GM12864 (cell line): ENCODE data around the gene DNAJC4.

Source experiments
- DNase-seq: peaks from one replicate; pipeline ENCODE4 v3.0.0-alpha.2; 2011; ENCODE audit warnings: low read depth
- H3K4me3 ChIP-seq: 2 replicates; pipeline ENCODE4 v1.5.1; 2011; ENCODE audit warnings: mild to moderate bottlenecking, low read depth, low read length, control low read depth
- TF ChIP-seq, protein P1 (sequence below): IDR thresholded peaks from 2 replicates; pipeline ENCODE4 v1.5.1; 2011; ENCODE audit warnings: low read depth, mild to moderate bottlenecking, moderate library complexity, low read length, control low read depth, inconsistent platforms; ENCODE audit errors: missing control alignments

DNAJC4 gene

DNA sequence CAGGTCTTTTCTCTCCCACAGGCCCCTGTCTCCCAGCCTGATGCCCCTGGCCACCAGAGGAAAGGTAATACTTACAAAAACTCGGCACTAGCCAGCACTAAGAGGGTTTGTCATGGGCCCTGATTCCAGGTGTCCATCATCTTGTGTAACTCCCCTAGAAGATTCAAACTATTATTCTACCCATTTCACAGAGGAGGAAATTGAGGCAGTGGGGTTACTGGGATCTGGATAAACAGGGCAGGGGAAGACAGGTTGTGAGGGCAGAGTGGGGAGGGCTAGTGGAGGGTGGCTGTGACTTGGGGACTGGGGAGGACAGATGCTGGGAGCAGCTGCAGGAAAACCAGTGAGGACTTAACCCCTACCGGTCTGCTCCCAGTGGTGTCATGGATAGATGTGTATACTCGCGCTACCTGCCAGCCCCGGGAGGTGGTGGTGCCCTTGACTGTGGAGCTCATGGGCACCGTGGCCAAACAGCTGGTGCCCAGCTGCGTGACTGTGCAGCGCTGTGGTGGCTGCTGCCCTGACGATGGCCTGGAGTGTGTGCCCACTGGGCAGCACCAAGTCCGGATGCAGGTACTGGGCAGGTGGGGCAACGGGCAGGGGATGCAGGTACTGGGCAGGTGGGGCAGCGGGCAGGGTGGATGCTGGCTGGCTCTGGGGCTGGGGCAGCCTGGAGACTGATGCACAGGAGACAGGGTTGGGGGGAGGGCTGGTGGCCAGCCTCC, 5.3 kb downstream of the DNAJC4 start:
- TF ChIP-seq, protein P1, sequence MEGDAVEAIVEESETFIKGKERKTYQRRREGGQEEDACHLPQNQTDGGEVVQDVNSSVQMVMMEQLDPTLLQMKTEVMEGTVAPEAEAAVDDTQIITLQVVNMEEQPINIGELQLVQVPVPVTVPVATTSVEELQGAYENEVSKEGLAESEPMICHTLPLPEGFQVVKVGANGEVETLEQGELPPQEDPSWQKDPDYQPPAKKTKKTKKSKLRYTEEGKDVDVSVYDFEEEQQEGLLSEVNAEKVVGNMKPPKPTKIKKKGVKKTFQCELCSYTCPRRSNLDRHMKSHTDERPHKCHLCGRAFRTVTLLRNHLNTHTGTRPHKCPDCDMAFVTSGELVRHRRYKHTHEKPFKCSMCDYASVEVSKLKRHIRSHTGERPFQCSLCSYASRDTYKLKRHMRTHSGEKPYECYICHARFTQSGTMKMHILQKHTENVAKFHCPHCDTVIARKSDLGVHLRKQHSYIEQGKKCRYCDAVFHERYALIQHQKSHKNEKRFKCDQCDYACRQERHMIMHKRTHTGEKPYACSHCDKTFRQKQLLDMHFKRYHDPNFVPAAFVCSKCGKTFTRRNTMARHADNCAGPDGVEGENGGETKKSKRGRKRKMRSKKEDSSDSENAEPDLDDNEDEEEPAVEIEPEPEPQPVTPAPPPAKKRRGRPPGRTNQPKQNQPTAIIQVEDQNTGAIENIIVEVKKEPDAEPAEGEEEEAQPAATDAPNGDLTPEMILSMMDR = no peak
- DNase-seq = no peak
- peak overlapping the region; percentile 63 for H3K4me3 ChIP-seq

DNA sequence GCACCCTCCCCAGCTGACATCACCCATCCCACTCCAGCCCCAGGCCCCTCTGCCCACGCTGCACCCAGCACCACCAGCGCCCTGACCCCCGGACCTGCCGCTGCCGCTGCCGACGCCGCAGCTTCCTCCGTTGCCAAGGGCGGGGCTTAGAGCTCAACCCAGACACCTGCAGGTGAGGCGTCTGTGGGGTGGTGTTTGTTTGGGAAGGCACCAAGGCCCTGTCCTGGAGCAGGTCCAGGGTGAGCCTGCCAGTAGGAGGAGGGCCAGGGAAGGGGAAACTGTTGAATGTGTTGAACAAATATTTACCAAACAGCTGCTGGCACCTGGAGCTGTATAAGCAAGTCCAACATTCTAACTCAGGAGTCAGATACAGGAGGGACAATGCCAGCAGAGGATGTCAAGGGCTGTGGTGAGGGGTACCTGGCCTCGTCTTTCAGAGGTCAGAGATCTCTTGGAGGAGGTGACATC, 7.2 kb downstream of the DNAJC4 start:
- no peak for DNase-seq
- TF ChIP-seq, protein P1 = no peak

DNA sequence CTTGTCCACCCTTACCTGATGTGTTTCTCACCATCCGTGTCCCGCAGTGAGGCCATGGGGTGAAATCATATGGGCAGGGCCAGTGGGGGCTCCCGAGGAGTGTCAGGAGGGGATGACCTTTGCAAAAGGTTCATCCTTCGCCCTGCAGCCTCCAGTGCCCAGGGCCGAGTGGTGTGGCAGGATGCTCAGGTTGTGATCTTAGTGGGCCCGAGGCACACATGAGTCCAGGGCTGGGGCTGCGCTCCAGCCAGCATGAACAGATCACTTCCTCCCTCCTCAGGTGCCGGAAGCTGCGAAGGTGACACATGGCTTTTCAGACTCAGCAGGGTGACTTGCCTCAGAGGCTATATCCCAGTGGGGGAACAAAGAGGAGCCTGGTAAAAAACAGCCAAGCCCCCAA, 7.7 kb downstream of the DNAJC4 start:
- TF ChIP-seq, protein P1 = no peak

More for the DNA sequence above, 7.2 kb downstream of the DNAJC4 start:
- no peak overlapping the region for H3K4me3 ChIP-seq

DNA sequence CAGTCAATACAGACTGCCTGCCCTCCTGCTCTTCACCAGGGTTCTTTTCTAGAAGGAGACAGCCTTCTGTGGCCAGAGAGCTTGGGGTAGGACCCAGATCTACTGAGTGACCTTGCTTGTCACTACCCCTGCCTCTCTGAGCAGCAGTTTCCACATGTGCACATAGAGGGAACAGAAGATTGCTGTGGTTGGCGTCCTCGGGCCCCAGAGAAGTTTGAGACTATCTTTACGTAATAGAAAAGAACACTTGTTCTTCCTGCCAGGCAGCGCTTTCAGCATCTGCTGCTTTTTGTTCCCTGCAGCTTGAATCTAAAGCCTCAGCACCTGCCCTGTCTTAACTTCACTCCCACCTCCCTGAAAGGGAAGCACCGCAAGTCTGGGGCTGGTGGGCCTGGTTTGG, 8.7 kb downstream of the DNAJC4 start:
- TF ChIP-seq, protein P1 = no peak
- H3K4me3 ChIP-seq = no peak overlapping the region
- DNase-seq = no peak

More for the DNA sequence above, 7.7 kb downstream of the DNAJC4 start:
- DNase-seq = no peak
- H3K4me3 ChIP-seq = no peak overlapping the region

DNA sequence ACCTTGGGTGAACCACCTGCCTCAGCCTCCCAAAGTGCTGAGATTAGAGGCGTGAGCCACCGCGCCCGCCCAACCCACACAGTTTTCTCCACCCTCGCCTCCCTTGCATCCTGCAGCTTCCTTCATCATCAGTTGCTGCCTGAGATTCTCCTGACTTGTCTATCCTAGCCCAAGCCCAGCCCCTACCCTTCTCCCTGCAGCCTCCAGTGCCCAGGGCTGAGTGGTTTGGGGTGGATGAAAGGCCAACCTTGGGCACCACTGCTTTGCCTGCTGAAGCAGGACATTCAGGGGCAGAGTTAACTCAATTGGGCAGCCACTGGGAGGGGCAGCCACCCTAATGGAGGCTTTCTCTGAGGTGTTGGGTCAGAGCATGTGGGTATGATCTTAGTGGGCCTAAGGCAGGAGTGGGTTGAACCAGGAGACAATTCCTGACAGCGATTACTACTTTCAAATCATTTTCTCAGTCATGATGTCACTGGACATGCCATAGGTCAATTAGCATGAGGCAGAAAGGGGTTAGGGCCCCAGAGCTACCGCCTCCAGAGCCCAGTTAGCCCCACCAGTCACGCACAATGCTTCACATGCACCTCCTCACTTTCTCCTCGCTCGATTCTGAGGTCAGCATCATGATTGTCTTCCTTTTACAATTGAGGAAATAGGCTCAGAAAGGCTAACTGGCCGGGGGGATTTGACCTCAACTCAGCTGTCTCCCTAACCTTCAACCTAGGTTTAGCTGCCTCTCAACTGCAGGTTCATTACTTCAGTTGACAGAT, 9.5 kb downstream of the DNAJC4 start:
- peak overlapping the region; percentile 94 for H3K4me3 ChIP-seq

DNA sequence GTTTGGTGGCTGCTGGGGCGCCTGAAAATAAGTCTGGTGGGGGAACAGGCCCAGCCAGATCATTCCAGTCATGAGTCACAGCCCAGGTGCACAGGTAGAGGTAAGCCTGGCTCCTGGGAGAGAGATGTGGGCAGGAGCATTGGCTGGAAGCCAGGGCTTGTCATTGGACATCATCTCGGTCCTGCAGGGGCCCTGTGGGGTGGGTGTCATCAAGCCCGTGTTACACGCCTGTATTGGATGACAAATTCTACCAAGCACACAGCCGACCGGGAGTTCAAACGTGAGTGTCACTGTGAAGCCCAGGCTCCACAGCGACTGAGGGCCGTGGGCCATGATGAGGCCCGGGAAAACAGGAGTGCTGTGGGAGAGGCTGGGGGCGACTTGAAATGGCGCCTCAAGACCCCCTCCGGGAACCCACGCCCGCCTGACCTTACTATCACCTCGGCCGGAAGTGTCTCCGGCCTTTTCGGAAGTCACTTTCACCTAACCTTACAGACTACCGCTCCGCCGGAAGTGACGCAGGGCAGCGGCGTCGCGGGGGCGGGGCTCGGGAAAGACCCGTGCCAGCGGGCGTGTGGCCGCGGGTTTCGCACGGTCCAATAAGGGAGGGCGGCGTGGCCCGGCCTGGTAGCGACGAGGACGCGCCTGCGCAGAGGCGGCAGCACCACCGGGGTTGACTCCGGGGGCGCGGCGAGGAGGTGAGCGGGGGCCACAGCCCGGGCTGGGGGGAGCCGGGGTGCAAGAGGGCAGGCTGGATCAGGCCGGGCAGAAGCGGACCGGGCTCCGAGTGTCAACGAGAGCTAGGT, 10.3 kb downstream of the DNAJC4 start, which contains the start of gene FKBP2:
Gene FKBP2, plus strand, starts transcription at position 661 of the 806 bp plus-strand sequence. CDS start 1,293 bp downstream, outside the sequence.
- peak; percentile 87 for DNase-seq
- H3K4me3 ChIP-seq = peak within 1 kb of the TSS; percentile 94
- TF ChIP-seq, protein P1 = no peak

More for the DNA sequence above, 9.5 kb downstream of the DNAJC4 start:
- TF ChIP-seq, protein P1 = no peak
- peak; percentile 77 for DNase-seq
